ENCODE results near the gene FBXL7.

Gene FBXL7

DNA sequence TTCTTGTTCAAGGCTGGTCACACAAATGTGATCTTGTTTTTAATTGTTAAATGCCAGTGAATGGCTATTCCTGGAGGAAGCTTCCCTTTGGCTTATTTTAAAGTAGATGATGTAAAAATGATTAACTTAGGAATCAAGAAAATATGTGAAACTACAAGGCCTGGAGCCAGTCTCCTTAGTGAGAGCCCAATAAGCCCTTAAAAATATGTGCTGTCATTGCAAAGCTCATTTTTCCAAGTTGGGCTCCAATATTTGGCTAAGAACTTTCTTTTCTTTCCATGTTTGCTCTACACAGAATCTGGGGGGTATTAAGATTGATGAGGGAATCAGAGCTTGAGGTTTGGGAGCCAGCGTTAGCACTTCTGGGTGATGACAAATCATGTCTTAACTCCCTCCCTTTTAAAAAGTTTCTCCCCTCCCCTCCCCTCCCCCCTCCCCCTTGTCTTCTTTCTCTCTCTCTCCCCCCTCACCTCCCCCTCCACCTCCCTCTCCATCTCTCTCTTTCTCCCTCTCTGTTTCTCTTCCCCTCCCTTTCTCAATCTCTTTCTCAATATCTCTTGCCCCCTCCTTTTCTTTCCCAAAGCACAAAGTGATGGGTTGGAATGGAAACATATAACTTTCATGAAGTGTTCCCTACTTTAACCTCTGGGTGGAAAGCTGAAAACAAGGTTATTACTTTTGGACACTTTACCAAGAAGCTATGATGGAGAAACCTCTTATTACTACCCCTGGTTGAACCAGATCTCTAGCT, 86.0 kb downstream of the FBXL7 start:
- no peak for DNase-seq (ENCODE audit: extremely low read depth, insufficient read length)
- Histone ChIP-seq H3K27me3 (replicated peaks; ENCODE audit: control insufficient read depth, insufficient read depth, low read length) (no peaks in the 10 kb centered on the region), H3K4me3 (replicated peaks; ENCODE audit: low read depth, low read length) (no peak overlapping the region), H3K36me3 (ENCODE audit: control insufficient read depth, insufficient read depth, low read length) (no peaks in the 10 kb centered on the region)
- TF ChIP-seq, protein P1, sequence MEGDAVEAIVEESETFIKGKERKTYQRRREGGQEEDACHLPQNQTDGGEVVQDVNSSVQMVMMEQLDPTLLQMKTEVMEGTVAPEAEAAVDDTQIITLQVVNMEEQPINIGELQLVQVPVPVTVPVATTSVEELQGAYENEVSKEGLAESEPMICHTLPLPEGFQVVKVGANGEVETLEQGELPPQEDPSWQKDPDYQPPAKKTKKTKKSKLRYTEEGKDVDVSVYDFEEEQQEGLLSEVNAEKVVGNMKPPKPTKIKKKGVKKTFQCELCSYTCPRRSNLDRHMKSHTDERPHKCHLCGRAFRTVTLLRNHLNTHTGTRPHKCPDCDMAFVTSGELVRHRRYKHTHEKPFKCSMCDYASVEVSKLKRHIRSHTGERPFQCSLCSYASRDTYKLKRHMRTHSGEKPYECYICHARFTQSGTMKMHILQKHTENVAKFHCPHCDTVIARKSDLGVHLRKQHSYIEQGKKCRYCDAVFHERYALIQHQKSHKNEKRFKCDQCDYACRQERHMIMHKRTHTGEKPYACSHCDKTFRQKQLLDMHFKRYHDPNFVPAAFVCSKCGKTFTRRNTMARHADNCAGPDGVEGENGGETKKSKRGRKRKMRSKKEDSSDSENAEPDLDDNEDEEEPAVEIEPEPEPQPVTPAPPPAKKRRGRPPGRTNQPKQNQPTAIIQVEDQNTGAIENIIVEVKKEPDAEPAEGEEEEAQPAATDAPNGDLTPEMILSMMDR (IDR thresholded peaks at IDR 0.05; ENCODE audit: insufficient read depth, low read length, poor library complexity, severe bottlenecking), result no peak

DNA sequence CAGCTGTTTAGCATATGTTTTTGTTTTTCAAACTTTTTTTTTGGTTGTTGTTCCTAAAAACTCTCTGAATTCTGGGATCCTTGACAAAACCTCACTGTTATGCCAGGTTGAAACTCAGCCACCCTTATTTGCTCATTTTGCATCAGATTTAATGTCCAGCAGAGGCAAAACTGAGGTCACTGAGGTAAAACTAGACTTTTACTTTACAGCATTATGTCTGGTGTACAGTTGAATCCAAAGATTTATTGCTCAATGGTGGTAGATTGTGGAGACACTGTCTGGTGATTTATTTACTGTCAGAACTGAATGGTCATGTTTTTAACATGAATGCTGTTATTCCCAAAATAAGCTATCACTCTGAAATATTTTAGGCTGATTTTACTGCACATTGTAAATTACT, 87.9 kb downstream of the FBXL7 start:
- TF ChIP-seq, protein P1 (IDR thresholded peaks at IDR 0.05; ENCODE audit: insufficient read depth, low read length, poor library complexity, severe bottlenecking), result no peak
- DNase-seq (ENCODE audit: extremely low read depth, insufficient read length), result no peak
- Histone ChIP-seq H3K4me3 (replicated peaks; ENCODE audit: low read depth, low read length) (no peak overlapping the region), H3K36me3 (ENCODE audit: control insufficient read depth, insufficient read depth, low read length) (no peaks in the 10 kb centered on the region), H3K27me3 (replicated peaks; ENCODE audit: control insufficient read depth, insufficient read depth, low read length) (no peaks in the 10 kb centered on the region)

DNA sequence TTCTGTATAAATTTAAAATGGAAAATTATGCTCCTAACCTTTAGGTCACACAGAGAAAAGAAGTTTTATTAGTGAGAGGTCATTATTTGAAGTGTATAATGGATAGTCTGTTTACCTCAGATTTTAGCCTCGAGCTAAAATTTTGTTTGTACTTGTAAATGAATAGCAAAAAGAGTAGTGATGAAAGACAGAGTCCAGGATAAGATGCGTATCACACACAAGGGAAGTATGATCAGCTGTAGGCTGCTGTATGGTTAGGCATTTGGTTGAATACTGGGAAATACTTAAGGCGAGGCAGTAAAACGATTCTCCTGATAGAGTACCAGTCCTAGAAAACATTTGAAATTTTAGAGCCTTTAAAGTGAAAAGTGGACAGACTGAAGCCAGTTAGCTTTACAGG, 92.7 kb downstream of the FBXL7 start:
- TF ChIP-seq, protein P1 (IDR thresholded peaks at IDR 0.05; ENCODE audit: insufficient read depth, low read length, poor library complexity, severe bottlenecking), result no peak
- Histone ChIP-seq H3K27me3 (replicated peaks; ENCODE audit: control insufficient read depth, insufficient read depth, low read length) (no peaks in the 10 kb centered on the region), H3K4me3 (replicated peaks; ENCODE audit: low read depth, low read length) (no peak overlapping the region), H3K36me3 (ENCODE audit: control insufficient read depth, insufficient read depth, low read length) (no peaks in the 10 kb centered on the region)
- DNase-seq (ENCODE audit: extremely low read depth, insufficient read length), result no peak

DNA sequence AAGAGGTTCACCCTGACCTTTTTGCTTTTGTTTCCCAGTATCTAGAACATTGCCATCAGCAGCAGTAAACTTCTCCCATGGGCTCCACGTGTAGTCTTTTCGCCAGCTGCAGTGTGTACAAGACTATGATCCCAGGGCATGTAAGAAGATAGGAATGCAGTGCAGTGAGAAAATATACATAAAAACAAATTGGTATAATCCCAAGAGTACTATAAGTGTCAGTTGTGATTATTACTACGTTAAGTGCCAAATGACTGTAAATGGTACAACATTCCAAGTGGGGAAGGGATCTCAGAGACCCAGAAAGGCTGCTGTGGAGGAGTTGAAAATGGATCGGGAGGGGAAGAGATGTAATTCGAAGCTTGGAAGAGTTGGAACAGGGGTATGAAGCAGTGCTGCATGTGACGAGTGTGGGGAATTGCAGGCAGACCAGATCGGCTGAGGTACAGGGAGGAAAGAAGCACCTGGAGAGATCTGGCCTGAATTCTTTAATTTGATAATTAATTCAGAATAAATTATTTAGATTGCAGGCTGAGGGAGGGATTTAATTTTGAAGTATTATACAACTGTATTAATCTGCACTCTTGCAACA, 95.1 kb downstream of the FBXL7 start:
- DNase-seq (ENCODE audit: extremely low read depth, insufficient read length), result no peak
- no peaks in the 10 kb centered on the region for H3K27me3 ChIP-seq (replicated peaks; ENCODE audit: control insufficient read depth, insufficient read depth, low read length)
- no peak overlapping the region for H3K4me3 ChIP-seq (replicated peaks; ENCODE audit: low read depth, low read length)
- no peaks in the 10 kb centered on the region for H3K36me3 ChIP-seq (ENCODE audit: control insufficient read depth, insufficient read depth, low read length)
- TF ChIP-seq, protein P1 (IDR thresholded peaks at IDR 0.05; ENCODE audit: insufficient read depth, low read length, poor library complexity, severe bottlenecking), result no peak

DNA sequence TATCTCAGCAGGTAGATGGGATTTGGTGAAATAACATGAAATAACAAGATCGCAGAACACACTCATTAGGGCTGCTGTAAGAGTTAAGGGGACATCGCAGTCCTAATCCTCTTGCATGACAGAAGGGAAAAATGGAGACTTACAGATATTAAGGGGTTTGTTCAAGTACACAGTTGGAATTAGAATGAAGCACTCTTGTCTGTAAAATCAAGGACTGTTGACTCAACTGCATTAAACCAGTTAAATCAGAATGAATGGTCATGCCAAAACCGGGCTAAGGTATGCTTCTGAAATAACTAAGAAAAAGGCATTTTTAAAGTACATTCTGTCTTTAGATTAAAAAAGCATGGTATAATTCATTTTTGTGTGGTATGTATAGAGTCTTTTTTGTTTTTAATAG, 95.9 kb downstream of the FBXL7 start:
- DNase-seq (ENCODE audit: extremely low read depth, insufficient read length), result no peak
- TF ChIP-seq, protein P1 (IDR thresholded peaks at IDR 0.05; ENCODE audit: insufficient read depth, low read length, poor library complexity, severe bottlenecking), result no peak
- Histone ChIP-seq H3K4me3 (replicated peaks; ENCODE audit: low read depth, low read length) (no peak overlapping the region), H3K36me3 (ENCODE audit: control insufficient read depth, insufficient read depth, low read length) (no peaks in the 10 kb centered on the region), H3K27me3 (replicated peaks; ENCODE audit: control insufficient read depth, insufficient read depth, low read length) (no peaks in the 10 kb centered on the region)
